ENCODE measurements around the gene CPNE4. TPM values are rescaled to one million over a fixed set of nuclear protein-coding genes. Genes with fewer than 3 reads are reported as not detected.

Gene CPNE4
- total RNA-seq, 1 experiment from 2014 or later, result 5.7 TPM

DNA sequence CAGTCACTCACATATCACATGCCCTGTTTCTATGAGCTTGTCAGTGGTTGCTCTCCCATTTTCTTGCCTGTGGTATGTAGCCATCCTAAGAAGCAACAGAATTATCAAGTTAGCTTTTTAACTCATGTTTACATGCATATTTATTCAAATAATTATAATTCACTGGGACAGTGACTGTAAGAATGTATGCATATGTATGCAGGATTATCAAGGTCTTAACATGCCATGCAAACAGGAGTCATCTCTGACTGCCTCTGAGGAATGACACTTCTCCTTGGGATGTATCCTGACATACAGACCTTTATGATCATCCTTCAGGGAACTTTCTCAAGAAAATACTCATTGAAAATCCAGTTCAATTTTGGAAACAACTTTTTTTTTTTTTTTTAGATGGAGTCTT is 240.9 kb downstream of the CPNE4 start:
- no peak for TF ChIP-seq EZH2 (IDR thresholded peaks at IDR 0.05; ENCODE audit: borderline replicate concordance, low read depth, low read length, poor library complexity, severe bottlenecking)
- TF ChIP-seq, protein P1, sequence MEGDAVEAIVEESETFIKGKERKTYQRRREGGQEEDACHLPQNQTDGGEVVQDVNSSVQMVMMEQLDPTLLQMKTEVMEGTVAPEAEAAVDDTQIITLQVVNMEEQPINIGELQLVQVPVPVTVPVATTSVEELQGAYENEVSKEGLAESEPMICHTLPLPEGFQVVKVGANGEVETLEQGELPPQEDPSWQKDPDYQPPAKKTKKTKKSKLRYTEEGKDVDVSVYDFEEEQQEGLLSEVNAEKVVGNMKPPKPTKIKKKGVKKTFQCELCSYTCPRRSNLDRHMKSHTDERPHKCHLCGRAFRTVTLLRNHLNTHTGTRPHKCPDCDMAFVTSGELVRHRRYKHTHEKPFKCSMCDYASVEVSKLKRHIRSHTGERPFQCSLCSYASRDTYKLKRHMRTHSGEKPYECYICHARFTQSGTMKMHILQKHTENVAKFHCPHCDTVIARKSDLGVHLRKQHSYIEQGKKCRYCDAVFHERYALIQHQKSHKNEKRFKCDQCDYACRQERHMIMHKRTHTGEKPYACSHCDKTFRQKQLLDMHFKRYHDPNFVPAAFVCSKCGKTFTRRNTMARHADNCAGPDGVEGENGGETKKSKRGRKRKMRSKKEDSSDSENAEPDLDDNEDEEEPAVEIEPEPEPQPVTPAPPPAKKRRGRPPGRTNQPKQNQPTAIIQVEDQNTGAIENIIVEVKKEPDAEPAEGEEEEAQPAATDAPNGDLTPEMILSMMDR (conservative IDR thresholded peaks at IDR 0.05; ENCODE audit: low read depth, low read length), result no peak
- H3K36me3 ChIP-seq (ENCODE audit: insufficient read depth, low read length, poor library complexity, severe bottlenecking), result no peaks in the 10 kb centered on the region
- no peak overlapping the region for H3K27ac ChIP-seq (ENCODE audit: low read depth, low read length, poor library complexity, severe bottlenecking)
- CTCF ChIA-PET, result interaction anchor here (0.7 to 1.2 kb wide), 2 partner anchors 236 kb away, joined by 3 to 5 read pairs; no protein-coding TSS in a partner anchor
- DNase-seq (ENCODE audit: low spot score), result no peak
- no peaks in the 10 kb centered on the region for H3K9me3 ChIP-seq (ENCODE audit: low read depth, low read length, poor library complexity, severe bottlenecking)
- no TSS peak for BruUV-seq (replicated peaks)
- intact Hi-C loops (cut with micrococcal nuclease; ENCODE audit: unreplicated experiment), result loop anchor here (2.0 kb wide), 1 partner anchor 387 kb away; no protein-coding TSS in a partner anchor
- H3K4me3 ChIP-seq (ENCODE audit: low read depth, low read length, poor library complexity, severe bottlenecking), result no peak overlapping the region
- peaks cover 44% of the 10 kb centered on the region for H3K4me1 ChIP-seq (ENCODE audit: insufficient read depth, low read length, poor library complexity, severe bottlenecking)
- H3K27me3 ChIP-seq (replicated peaks; ENCODE audit: insufficient read depth, low read depth, low read length, poor library complexity), result no peaks in the 10 kb centered on the region
- POLR2A ChIA-PET (ENCODE audit: low non-redundant PET), result no interaction called here

DNA sequence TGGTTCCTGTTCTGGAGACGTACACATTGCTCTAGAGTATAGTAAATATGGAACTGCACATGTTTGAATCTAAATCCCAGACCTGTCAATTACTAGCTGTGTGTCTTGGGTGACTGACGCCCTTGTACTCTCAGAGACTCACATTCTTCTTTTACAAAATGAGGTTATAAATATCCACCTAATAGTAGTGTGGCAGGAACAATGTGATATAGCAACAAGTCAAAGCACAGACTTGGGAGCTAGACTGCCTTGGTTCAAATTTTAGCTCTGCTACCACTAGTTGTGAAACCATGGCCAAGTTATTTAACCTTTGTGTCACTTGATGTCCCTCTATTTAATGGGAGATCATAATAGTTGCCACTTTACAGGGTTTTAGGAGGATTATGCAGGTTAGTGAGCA is 245.6 kb downstream of the CPNE4 start:
- no peak overlapping the region for H3K27ac ChIP-seq (ENCODE audit: low read depth, low read length, poor library complexity, severe bottlenecking)
- ChIA-PET CTCF (no interaction called here), POLR2A (ENCODE audit: low non-redundant PET) (no interaction called here)
- no peak overlapping the region for H3K4me3 ChIP-seq (ENCODE audit: low read depth, low read length, poor library complexity, severe bottlenecking)
- peaks cover 5% of the 10 kb centered on the region for H3K4me1 ChIP-seq (ENCODE audit: insufficient read depth, low read length, poor library complexity, severe bottlenecking)
- no peak for DNase-seq (ENCODE audit: low spot score)
- no peaks in the 10 kb centered on the region for H3K27me3 ChIP-seq (replicated peaks; ENCODE audit: insufficient read depth, low read depth, low read length, poor library complexity)
- no TSS peak for BruUV-seq (replicated peaks)
- intact Hi-C loops (cut with micrococcal nuclease; ENCODE audit: unreplicated experiment), result no loop called here
- TF ChIP-seq EZH2 (IDR thresholded peaks at IDR 0.05; ENCODE audit: borderline replicate concordance, low read depth, low read length, poor library complexity, severe bottlenecking), result no peak
- TF ChIP-seq, protein P1 (conservative IDR thresholded peaks at IDR 0.05; ENCODE audit: low read depth, low read length), result no peak
- no peaks in the 10 kb centered on the region for H3K9me3 ChIP-seq (ENCODE audit: low read depth, low read length, poor library complexity, severe bottlenecking)
- no peaks in the 10 kb centered on the region for H3K36me3 ChIP-seq (ENCODE audit: insufficient read depth, low read length, poor library complexity, severe bottlenecking)

DNA sequence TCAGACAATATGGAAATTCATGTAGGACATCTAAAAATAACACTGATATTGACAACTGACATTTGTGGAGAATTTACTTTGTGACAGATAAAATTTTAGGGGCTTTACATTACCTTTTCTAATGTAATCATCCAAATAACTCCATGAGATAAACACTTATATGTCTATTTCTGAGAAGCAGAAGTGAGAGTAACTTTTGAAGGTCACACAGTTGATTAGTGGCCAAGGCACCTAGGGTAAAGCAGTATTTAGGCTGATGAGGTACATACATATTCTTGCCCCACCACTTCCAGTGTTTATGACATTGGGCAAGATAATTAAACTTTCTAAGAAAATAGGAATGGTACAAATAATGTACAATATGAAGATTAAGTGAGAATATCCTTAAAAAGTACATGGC is 248.4 kb downstream of the CPNE4 start:
- Histone ChIP-seq H3K4me1 (ENCODE audit: insufficient read depth, low read length, poor library complexity, severe bottlenecking) (peaks cover 5% of the 10 kb centered on the region), H3K36me3 (ENCODE audit: insufficient read depth, low read length, poor library complexity, severe bottlenecking) (no peaks in the 10 kb centered on the region), H3K4me3 (ENCODE audit: low read depth, low read length, poor library complexity, severe bottlenecking) (no peak overlapping the region), H3K9me3 (ENCODE audit: low read depth, low read length, poor library complexity, severe bottlenecking) (no peaks in the 10 kb centered on the region), H3K27ac (ENCODE audit: low read depth, low read length, poor library complexity, severe bottlenecking) (no peak overlapping the region), H3K27me3 (replicated peaks; ENCODE audit: insufficient read depth, low read depth, low read length, poor library complexity) (no peaks in the 10 kb centered on the region)
- ChIA-PET POLR2A (ENCODE audit: low non-redundant PET) (no interaction called here), CTCF (no interaction called here)
- intact Hi-C loops (cut with micrococcal nuclease; ENCODE audit: unreplicated experiment), result no loop called here
- no TSS peak for BruUV-seq (replicated peaks)
- no peak for DNase-seq (ENCODE audit: low spot score)
- no peak for TF ChIP-seq EZH2 (IDR thresholded peaks at IDR 0.05; ENCODE audit: borderline replicate concordance, low read depth, low read length, poor library complexity, severe bottlenecking)
- TF ChIP-seq, protein P1 (conservative IDR thresholded peaks at IDR 0.05; ENCODE audit: low read depth, low read length), result no peak

Measured in A673 (cell line).